H9 (cell line): ENCODE results near the gene SPINK6. TPM values are rescaled to one million over a fixed set of nuclear protein-coding genes. Genes with fewer than 3 reads are reported as not detected.

ENCODE experiments used
- DNase-seq: peaks from one replicate; pipeline ENCODE4 v3.0.0-alpha.2; 2017
- H2AFZ ChIP-seq: one replicate; pipeline ENCODE4 v1.6.1; 2013; ENCODE audit warnings: mild to moderate bottlenecking, low read length, control low read depth, moderate library complexity
- H2AK5ac ChIP-seq: 2 replicates; pipeline ENCODE4 v1.6.1; 2013; ENCODE audit warnings: low read length, control low read depth, mixed read lengths; ENCODE audit not compliant: insufficient read length
- H2BK120ac ChIP-seq: one replicate; pipeline ENCODE4 v1.6.1; 2013; ENCODE audit warnings: low read depth, mild to moderate bottlenecking, low read length, control low read depth, inconsistent platforms; ENCODE audit not compliant: poor library complexity, severe bottlenecking
- H2BK12ac ChIP-seq: 2 replicates; pipeline ENCODE4 v1.6.1; 2013; ENCODE audit warnings: low read length, control low read depth, mixed read lengths, low read depth; ENCODE audit not compliant: insufficient read length
- H2BK15ac ChIP-seq: 2 replicates; pipeline ENCODE4 v1.6.1; 2013; ENCODE audit warnings: low read depth, low read length, control low read depth
- H2BK20ac ChIP-seq: one replicate; pipeline ENCODE4 v1.6.1; 2013; ENCODE audit warnings: low read depth, mild to moderate bottlenecking, low read length, control low read depth, inconsistent platforms; ENCODE audit not compliant: poor library complexity, severe bottlenecking
- H2BK5ac ChIP-seq: 2 replicates; pipeline ENCODE4 v1.6.1; 2013; ENCODE audit warnings: low read length, control low read depth, mixed read lengths; ENCODE audit not compliant: insufficient read length
- H3K14ac ChIP-seq: 2 replicates; pipeline ENCODE4 v1.6.1; 2013; ENCODE audit warnings: low read length, control low read depth; ENCODE audit not compliant: insufficient read depth
- H3K18ac ChIP-seq: 2 replicates; pipeline ENCODE4 v1.6.1; 2013; ENCODE audit warnings: low read depth, mild to moderate bottlenecking, mixed read lengths, low read length, control low read depth; ENCODE audit not compliant: insufficient read length
- H3K23ac ChIP-seq: 2 replicates; pipeline ENCODE4 v1.6.1; 2013; ENCODE audit warnings: low read length, control low read depth, mixed read lengths, low read depth; ENCODE audit not compliant: insufficient read length
- H3K23me2 ChIP-seq: 2 replicates; pipeline ENCODE4 v1.6.1; 2013; ENCODE audit warnings: low read depth, mild to moderate bottlenecking, mixed read lengths, low read length, control low read depth; ENCODE audit not compliant: insufficient read length, poor library complexity, severe bottlenecking
- H3K27ac ChIP-seq: 2 replicates; pipeline ENCODE4 v1.5.1; 2013; ENCODE audit warnings: low read length, control low read depth, mixed read lengths, low read depth; ENCODE audit not compliant: insufficient read length
- H3K27me3 ChIP-seq: 2 replicates; pipeline ENCODE4 v1.6.1; 2013; ENCODE audit warnings: low read length, control low read depth, inconsistent platforms; ENCODE audit not compliant: insufficient read depth
- H3K4ac ChIP-seq: 2 replicates; pipeline ENCODE4 v1.6.1; 2013; ENCODE audit warnings: low read depth, mild to moderate bottlenecking, control low read depth, inconsistent platforms, low read length, moderate library complexity
- H3K4me1 ChIP-seq: 2 replicates; pipeline ENCODE4 v1.6.1; 2013; ENCODE audit warnings: low read length, control low read depth, inconsistent platforms; ENCODE audit not compliant: insufficient read depth
- H3K4me2 ChIP-seq: 2 replicates; pipeline ENCODE4 v1.6.1; 2013; ENCODE audit warnings: low read length, control low read depth, mixed read lengths; ENCODE audit not compliant: insufficient read length, insufficient read depth
- H3K56ac ChIP-seq: 2 replicates; pipeline ENCODE4 v1.6.1; 2013; ENCODE audit warnings: low read depth, mild to moderate bottlenecking, mixed read lengths, low read length, control low read depth; ENCODE audit not compliant: insufficient read length
- H3K79me1 ChIP-seq: 2 replicates; pipeline ENCODE4 v1.6.1; 2013; ENCODE audit warnings: low read depth, mild to moderate bottlenecking, moderate library complexity, low read length, control low read depth, inconsistent platforms; ENCODE audit not compliant: insufficient read depth, poor library complexity, severe bottlenecking
- H3K79me2 ChIP-seq: 2 replicates; pipeline ENCODE4 v1.6.1; 2013; ENCODE audit warnings: low read length, control low read depth, inconsistent platforms; ENCODE audit not compliant: insufficient read depth
- H3K9ac ChIP-seq: 2 replicates; pipeline ENCODE4 v1.6.1; 2013; ENCODE audit warnings: low read length, control low read depth, mixed read lengths; ENCODE audit not compliant: insufficient read length; ENCODE audit errors: extremely low read depth
- H3K9me3 ChIP-seq: one replicate; pipeline ENCODE4 v1.6.1; 2013; ENCODE audit warnings: low read depth, low read length, inconsistent platforms; ENCODE audit not compliant: control insufficient read depth
- H3T11ph ChIP-seq: one replicate; pipeline ENCODE4 v1.6.1; 2013; ENCODE audit warnings: mild to moderate bottlenecking, low read length, control low read depth, inconsistent platforms
- H4K20me1 ChIP-seq: one replicate; pipeline ENCODE4 v1.6.1; 2013; ENCODE audit not compliant: control insufficient read depth, insufficient read length, insufficient read depth
- H4K5ac ChIP-seq: 2 replicates; pipeline ENCODE4 v1.6.1; 2013; ENCODE audit warnings: low read depth, mild to moderate bottlenecking, mixed read lengths, low read length, control low read depth; ENCODE audit not compliant: insufficient read length
- H4K8ac ChIP-seq: replicated peaks from 2 replicates; pipeline ENCODE4 v1.6.1; 2013; ENCODE audit warnings: low read length, control low read depth, mixed read lengths, low read depth; ENCODE audit not compliant: insufficient read length
- H4K91ac ChIP-seq: 2 replicates; pipeline ENCODE4 v1.6.1; 2013; ENCODE audit warnings: low read depth, mild to moderate bottlenecking, moderate library complexity, mixed read lengths, low read length, control low read depth; ENCODE audit not compliant: insufficient read length
- H3K27ac Mint-ChIP-seq, 3 experiments: 2 replicates in 2 of 3; 3 replicates in 1 of 3; pipeline ENCODE4 v1.8.0; 2020 to 2021; ENCODE audit warnings: mixed read lengths in 3 of 3, mild to moderate bottlenecking in 1 of 3, moderate library complexity in 1 of 3
- H3K27me3 Mint-ChIP-seq: 2 replicates; pipeline ENCODE4 v1.8.0; 2021; ENCODE audit warnings: low read depth, mild to moderate bottlenecking, moderate library complexity, mixed read lengths
- H3K36me3 Mint-ChIP-seq, 3 experiments: 2 replicates in 2 of 3; 3 replicates in 1 of 3; pipeline ENCODE4 v1.8.0; 2020 to 2021; ENCODE audit warnings: low read depth in 3 of 3, mixed read lengths in 3 of 3; ENCODE audit not compliant: insufficient read depth in 1 of 3
- H3K4me1 Mint-ChIP-seq, 2 experiments: 2 replicates each; pipeline ENCODE4 v1.8.0; 2020; ENCODE audit warnings: mixed read lengths in 2 of 2
- H3K4me3 Mint-ChIP-seq, 2 experiments: 2 replicates in 1 of 2; 3 replicates in 1 of 2; pipeline ENCODE4 v1.8.0; 2020 to 2021; ENCODE audit warnings: mild to moderate bottlenecking in 2 of 2, mixed read lengths in 2 of 2, moderate library complexity in 1 of 2
- H3K9me3 Mint-ChIP-seq, 2 experiments: 2 replicates in 1 of 2; 3 replicates in 1 of 2; pipeline ENCODE4 v1.8.0; 2020; ENCODE audit warnings: mild to moderate bottlenecking in 2 of 2, mixed read lengths in 2 of 2, moderate library complexity in 1 of 2
- total RNA-seq: library from RNA; stranded (reverse); gene quantifications from 2 replicates; pipeline ENCODE4 v1.2.1, GENCODE V29; 2021
- TF ChIP-seq, protein P1 (sequence below): fragments of 200-600 bp; sonication (generic); conservative IDR thresholded peaks from 3 replicates; pipeline ENCODE4 v1.8.0; 2021; ENCODE audit warnings: antibody characterized with exemption, mild to moderate bottlenecking

The SPINK6 gene
- total RNA-seq, 1 experiment from 2014 or later: not detected

DNA sequence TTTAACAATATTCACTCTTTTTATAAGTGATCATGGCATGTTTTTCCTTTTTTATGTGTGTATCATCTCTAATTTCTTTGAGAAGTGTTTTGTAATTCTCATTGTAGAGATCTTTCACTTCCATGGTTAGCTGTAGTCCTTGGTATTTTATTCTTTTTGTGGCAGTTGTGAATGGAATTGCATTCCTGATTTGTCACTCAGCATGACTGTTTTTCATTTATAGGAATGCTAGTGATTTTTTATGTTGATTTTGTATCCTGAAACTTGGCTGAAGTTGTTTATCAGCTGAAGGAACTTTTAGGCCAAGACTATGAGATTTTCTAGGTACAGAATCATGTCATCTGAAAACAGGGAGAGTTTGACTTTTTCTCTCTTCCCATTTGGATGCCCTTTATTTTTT lies 52.6 kb downstream of the SPINK6 start:
- H2BK5ac ChIP-seq: no peak overlapping the region
- no peaks in the 10 kb centered on the region for H3K4me1 ChIP-seq
- H3T11ph ChIP-seq: no peak overlapping the region
- H3K9ac ChIP-seq: no peak overlapping the region
- H4K20me1 ChIP-seq: no peaks in the 10 kb centered on the region
- no peak overlapping the region for H4K91ac ChIP-seq
- TF ChIP-seq, protein P1, sequence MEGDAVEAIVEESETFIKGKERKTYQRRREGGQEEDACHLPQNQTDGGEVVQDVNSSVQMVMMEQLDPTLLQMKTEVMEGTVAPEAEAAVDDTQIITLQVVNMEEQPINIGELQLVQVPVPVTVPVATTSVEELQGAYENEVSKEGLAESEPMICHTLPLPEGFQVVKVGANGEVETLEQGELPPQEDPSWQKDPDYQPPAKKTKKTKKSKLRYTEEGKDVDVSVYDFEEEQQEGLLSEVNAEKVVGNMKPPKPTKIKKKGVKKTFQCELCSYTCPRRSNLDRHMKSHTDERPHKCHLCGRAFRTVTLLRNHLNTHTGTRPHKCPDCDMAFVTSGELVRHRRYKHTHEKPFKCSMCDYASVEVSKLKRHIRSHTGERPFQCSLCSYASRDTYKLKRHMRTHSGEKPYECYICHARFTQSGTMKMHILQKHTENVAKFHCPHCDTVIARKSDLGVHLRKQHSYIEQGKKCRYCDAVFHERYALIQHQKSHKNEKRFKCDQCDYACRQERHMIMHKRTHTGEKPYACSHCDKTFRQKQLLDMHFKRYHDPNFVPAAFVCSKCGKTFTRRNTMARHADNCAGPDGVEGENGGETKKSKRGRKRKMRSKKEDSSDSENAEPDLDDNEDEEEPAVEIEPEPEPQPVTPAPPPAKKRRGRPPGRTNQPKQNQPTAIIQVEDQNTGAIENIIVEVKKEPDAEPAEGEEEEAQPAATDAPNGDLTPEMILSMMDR: no peak
- no peak overlapping the region for H3K27ac Mint-ChIP-seq
- no peak overlapping the region for H3K18ac ChIP-seq
- no peak overlapping the region for H3K4me2 ChIP-seq
- H3K23me2 ChIP-seq: no peaks in the 10 kb centered on the region
- peaks cover 2% of the 10 kb centered on the region; the same call in 1 of the 2 replicates for H3K27me3 Mint-ChIP-seq
- H2BK20ac ChIP-seq: no peak overlapping the region
- no peak overlapping the region for H3K27ac ChIP-seq
- H2AK5ac ChIP-seq: no peak overlapping the region
- no peak overlapping the region for H3K4me3 Mint-ChIP-seq
- no peaks in the 10 kb centered on the region for H3K9me3 ChIP-seq
- no peak overlapping the region for H4K5ac ChIP-seq
- no peaks in the 10 kb centered on the region for H3K79me2 ChIP-seq
- H3K9me3 Mint-ChIP-seq: peaks cover 19 to 21% of the 10 kb centered on the region in 2 experiments
- H3K23ac ChIP-seq: no peak overlapping the region
- no peak overlapping the region for H2BK15ac ChIP-seq
- no peak overlapping the region for H2BK120ac ChIP-seq
- peaks cover 0 to 7% (median 4%) of the 10 kb centered on the region in 3 experiments; a peak in 3 of 7 replicates for H3K36me3 Mint-ChIP-seq
- H3K4me1 Mint-ChIP-seq: no peaks in the 10 kb centered on the region
- no peak overlapping the region for H3K14ac ChIP-seq
- no peaks in the 10 kb centered on the region for H3K27me3 ChIP-seq
- no peak overlapping the region for H2BK12ac ChIP-seq
- DNase-seq: no peak
- H3K56ac ChIP-seq: no peak overlapping the region
- H4K8ac ChIP-seq: no peak overlapping the region
- H3K4ac ChIP-seq: no peak overlapping the region
- H2AFZ ChIP-seq: no peak overlapping the region
- no peaks in the 10 kb centered on the region for H3K79me1 ChIP-seq
